H9 (cell line): ENCODE measurements around the gene R3HDM2. TPM values are rescaled to one million over a fixed set of nuclear protein-coding genes. Genes with fewer than 3 reads are reported as not detected.

Source experiments
- DNase-seq: peaks from one replicate; pipeline ENCODE4 v3.0.0-alpha.2; 2017
- H2AFZ ChIP-seq: one replicate; pipeline ENCODE4 v1.6.1; 2013; ENCODE audit warnings: mild to moderate bottlenecking, low read length, control low read depth, moderate library complexity
- H2AK5ac ChIP-seq: 2 replicates; pipeline ENCODE4 v1.6.1; 2013; ENCODE audit warnings: low read length, control low read depth, mixed read lengths; ENCODE audit not compliant: insufficient read length
- H2BK120ac ChIP-seq: one replicate; pipeline ENCODE4 v1.6.1; 2013; ENCODE audit warnings: low read depth, mild to moderate bottlenecking, low read length, control low read depth, inconsistent platforms; ENCODE audit not compliant: poor library complexity, severe bottlenecking
- H2BK12ac ChIP-seq: 2 replicates; pipeline ENCODE4 v1.6.1; 2013; ENCODE audit warnings: low read length, control low read depth, mixed read lengths, low read depth; ENCODE audit not compliant: insufficient read length
- H2BK15ac ChIP-seq: 2 replicates; pipeline ENCODE4 v1.6.1; 2013; ENCODE audit warnings: low read depth, low read length, control low read depth
- H2BK20ac ChIP-seq: one replicate; pipeline ENCODE4 v1.6.1; 2013; ENCODE audit warnings: low read depth, mild to moderate bottlenecking, low read length, control low read depth, inconsistent platforms; ENCODE audit not compliant: poor library complexity, severe bottlenecking
- H2BK5ac ChIP-seq: 2 replicates; pipeline ENCODE4 v1.6.1; 2013; ENCODE audit warnings: low read length, control low read depth, mixed read lengths; ENCODE audit not compliant: insufficient read length
- H3K14ac ChIP-seq: 2 replicates; pipeline ENCODE4 v1.6.1; 2013; ENCODE audit warnings: low read length, control low read depth; ENCODE audit not compliant: insufficient read depth
- H3K18ac ChIP-seq: 2 replicates; pipeline ENCODE4 v1.6.1; 2013; ENCODE audit warnings: low read depth, mild to moderate bottlenecking, mixed read lengths, low read length, control low read depth; ENCODE audit not compliant: insufficient read length
- H3K23ac ChIP-seq: 2 replicates; pipeline ENCODE4 v1.6.1; 2013; ENCODE audit warnings: low read length, control low read depth, mixed read lengths, low read depth; ENCODE audit not compliant: insufficient read length
- H3K23me2 ChIP-seq: 2 replicates; pipeline ENCODE4 v1.6.1; 2013; ENCODE audit warnings: low read depth, mild to moderate bottlenecking, mixed read lengths, low read length, control low read depth; ENCODE audit not compliant: insufficient read length, poor library complexity, severe bottlenecking
- H3K27ac ChIP-seq: 2 replicates; pipeline ENCODE4 v1.5.1; 2013; ENCODE audit warnings: low read length, control low read depth, mixed read lengths, low read depth; ENCODE audit not compliant: insufficient read length
- H3K27me3 ChIP-seq: 2 replicates; pipeline ENCODE4 v1.6.1; 2013; ENCODE audit warnings: low read length, control low read depth, inconsistent platforms; ENCODE audit not compliant: insufficient read depth
- H3K4ac ChIP-seq: 2 replicates; pipeline ENCODE4 v1.6.1; 2013; ENCODE audit warnings: low read depth, mild to moderate bottlenecking, control low read depth, inconsistent platforms, low read length, moderate library complexity
- H3K4me1 ChIP-seq: 2 replicates; pipeline ENCODE4 v1.6.1; 2013; ENCODE audit warnings: low read length, control low read depth, inconsistent platforms; ENCODE audit not compliant: insufficient read depth
- H3K4me2 ChIP-seq: 2 replicates; pipeline ENCODE4 v1.6.1; 2013; ENCODE audit warnings: low read length, control low read depth, mixed read lengths; ENCODE audit not compliant: insufficient read length, insufficient read depth
- H3K56ac ChIP-seq: 2 replicates; pipeline ENCODE4 v1.6.1; 2013; ENCODE audit warnings: low read depth, mild to moderate bottlenecking, mixed read lengths, low read length, control low read depth; ENCODE audit not compliant: insufficient read length
- H3K79me1 ChIP-seq: 2 replicates; pipeline ENCODE4 v1.6.1; 2013; ENCODE audit warnings: low read depth, mild to moderate bottlenecking, moderate library complexity, low read length, control low read depth, inconsistent platforms; ENCODE audit not compliant: insufficient read depth, poor library complexity, severe bottlenecking
- H3K79me2 ChIP-seq: 2 replicates; pipeline ENCODE4 v1.6.1; 2013; ENCODE audit warnings: low read length, control low read depth, inconsistent platforms; ENCODE audit not compliant: insufficient read depth
- H3K9ac ChIP-seq: 2 replicates; pipeline ENCODE4 v1.6.1; 2013; ENCODE audit warnings: low read length, control low read depth, mixed read lengths; ENCODE audit not compliant: insufficient read length; ENCODE audit errors: extremely low read depth
- H3K9me3 ChIP-seq: one replicate; pipeline ENCODE4 v1.6.1; 2013; ENCODE audit warnings: low read depth, low read length, inconsistent platforms; ENCODE audit not compliant: control insufficient read depth
- H3T11ph ChIP-seq: one replicate; pipeline ENCODE4 v1.6.1; 2013; ENCODE audit warnings: mild to moderate bottlenecking, low read length, control low read depth, inconsistent platforms
- H4K20me1 ChIP-seq: one replicate; pipeline ENCODE4 v1.6.1; 2013; ENCODE audit not compliant: control insufficient read depth, insufficient read length, insufficient read depth
- H4K5ac ChIP-seq: 2 replicates; pipeline ENCODE4 v1.6.1; 2013; ENCODE audit warnings: low read depth, mild to moderate bottlenecking, mixed read lengths, low read length, control low read depth; ENCODE audit not compliant: insufficient read length
- H4K8ac ChIP-seq: replicated peaks from 2 replicates; pipeline ENCODE4 v1.6.1; 2013; ENCODE audit warnings: low read length, control low read depth, mixed read lengths, low read depth; ENCODE audit not compliant: insufficient read length
- H4K91ac ChIP-seq: 2 replicates; pipeline ENCODE4 v1.6.1; 2013; ENCODE audit warnings: low read depth, mild to moderate bottlenecking, moderate library complexity, mixed read lengths, low read length, control low read depth; ENCODE audit not compliant: insufficient read length
- H3K27ac Mint-ChIP-seq, 3 experiments: 2 replicates in 2 of 3; 3 replicates in 1 of 3; pipeline ENCODE4 v1.8.0; 2020 to 2021; ENCODE audit warnings: mixed read lengths in 3 of 3, mild to moderate bottlenecking in 1 of 3, moderate library complexity in 1 of 3
- H3K27me3 Mint-ChIP-seq: 2 replicates; pipeline ENCODE4 v1.8.0; 2021; ENCODE audit warnings: low read depth, mild to moderate bottlenecking, moderate library complexity, mixed read lengths
- H3K36me3 Mint-ChIP-seq, 3 experiments: 2 replicates in 2 of 3; 3 replicates in 1 of 3; pipeline ENCODE4 v1.8.0; 2020 to 2021; ENCODE audit warnings: low read depth in 3 of 3, mixed read lengths in 3 of 3; ENCODE audit not compliant: insufficient read depth in 1 of 3
- H3K4me1 Mint-ChIP-seq, 2 experiments: 2 replicates each; pipeline ENCODE4 v1.8.0; 2020; ENCODE audit warnings: mixed read lengths in 2 of 2
- H3K4me3 Mint-ChIP-seq, 2 experiments: 2 replicates in 1 of 2; 3 replicates in 1 of 2; pipeline ENCODE4 v1.8.0; 2020 to 2021; ENCODE audit warnings: mild to moderate bottlenecking in 2 of 2, mixed read lengths in 2 of 2, moderate library complexity in 1 of 2
- H3K9me3 Mint-ChIP-seq, 2 experiments: 2 replicates in 1 of 2; 3 replicates in 1 of 2; pipeline ENCODE4 v1.8.0; 2020; ENCODE audit warnings: mild to moderate bottlenecking in 2 of 2, mixed read lengths in 2 of 2, moderate library complexity in 1 of 2
- total RNA-seq: library from RNA; stranded (reverse); gene quantifications from 2 replicates; pipeline ENCODE4 v1.2.1, GENCODE V29; 2021
- TF ChIP-seq, protein P1 (sequence below): fragments of 200-600 bp; sonication (generic); conservative IDR thresholded peaks from 3 replicates; pipeline ENCODE4 v1.8.0; 2021; ENCODE audit warnings: antibody characterized with exemption, mild to moderate bottlenecking

The R3HDM2 gene
- total RNA-seq, 1 experiment from 2014 or later = 43.9 TPM

DNA sequence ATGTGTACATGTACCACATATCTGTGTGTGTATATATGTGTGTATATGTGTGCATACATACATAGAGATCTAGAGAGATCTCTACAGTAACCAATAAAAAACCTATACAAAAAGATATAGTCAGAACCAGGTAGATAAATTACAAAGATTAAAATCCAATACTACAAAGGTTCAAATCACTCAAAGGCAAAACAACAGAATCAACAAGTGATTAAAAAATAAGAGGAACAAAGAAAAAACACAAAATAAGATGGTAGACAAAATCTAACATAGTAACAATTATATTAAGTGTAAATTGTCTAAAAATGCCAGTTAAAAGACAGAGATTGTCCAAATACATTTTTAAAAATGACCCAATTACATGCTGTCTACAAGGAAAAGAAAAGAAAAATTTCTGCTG, 83.6 kb downstream of the R3HDM2 start:
- no peaks in the 10 kb centered on the region for H3K79me2 ChIP-seq
- H3K4me2 ChIP-seq = no peak overlapping the region
- H3K9me3 Mint-ChIP-seq = no peaks in the 10 kb centered on the region
- no peaks in the 10 kb centered on the region for H4K20me1 ChIP-seq
- no peak overlapping the region for H4K91ac ChIP-seq
- no peaks in the 10 kb centered on the region for H3K23me2 ChIP-seq
- no peak overlapping the region for H2AK5ac ChIP-seq
- no peak overlapping the region for H3K4ac ChIP-seq
- H2BK20ac ChIP-seq = no peak overlapping the region
- H3K27me3 ChIP-seq = no peaks in the 10 kb centered on the region
- H2BK15ac ChIP-seq = no peak overlapping the region
- no peak overlapping the region for H4K8ac ChIP-seq
- no peak overlapping the region for H3T11ph ChIP-seq
- no peak overlapping the region for H3K27ac ChIP-seq
- H2BK12ac ChIP-seq = no peak overlapping the region
- no peak overlapping the region for H3K23ac ChIP-seq
- H3K4me1 Mint-ChIP-seq = peaks cover 7% of the 10 kb centered on the region in 2 experiments
- H3K27me3 Mint-ChIP-seq = no peaks in the 10 kb centered on the region
- no peak overlapping the region for H4K5ac ChIP-seq
- H3K27ac Mint-ChIP-seq = no peak overlapping the region
- no peak overlapping the region for H3K14ac ChIP-seq
- 0 out of 2 replicates have a peak, but pooled peaks cover 2% of the 10 kb centered on the region for H3K4me1 ChIP-seq
- H2BK120ac ChIP-seq = no peak overlapping the region
- peaks cover 1 to 7% (median 4%) of the 10 kb centered on the region in 3 experiments; a peak in 2 of 7 replicates for H3K36me3 Mint-ChIP-seq
- H3K56ac ChIP-seq = no peak overlapping the region
- H2BK5ac ChIP-seq = no peak overlapping the region
- no peaks in the 10 kb centered on the region for H3K79me1 ChIP-seq
- H3K4me3 Mint-ChIP-seq = no peak overlapping the region
- H3K9ac ChIP-seq = no peak overlapping the region
- DNase-seq = no peak
- H3K9me3 ChIP-seq = no peaks in the 10 kb centered on the region
- no peak overlapping the region for H2AFZ ChIP-seq
- no peak overlapping the region for H3K18ac ChIP-seq
- TF ChIP-seq, protein P1, sequence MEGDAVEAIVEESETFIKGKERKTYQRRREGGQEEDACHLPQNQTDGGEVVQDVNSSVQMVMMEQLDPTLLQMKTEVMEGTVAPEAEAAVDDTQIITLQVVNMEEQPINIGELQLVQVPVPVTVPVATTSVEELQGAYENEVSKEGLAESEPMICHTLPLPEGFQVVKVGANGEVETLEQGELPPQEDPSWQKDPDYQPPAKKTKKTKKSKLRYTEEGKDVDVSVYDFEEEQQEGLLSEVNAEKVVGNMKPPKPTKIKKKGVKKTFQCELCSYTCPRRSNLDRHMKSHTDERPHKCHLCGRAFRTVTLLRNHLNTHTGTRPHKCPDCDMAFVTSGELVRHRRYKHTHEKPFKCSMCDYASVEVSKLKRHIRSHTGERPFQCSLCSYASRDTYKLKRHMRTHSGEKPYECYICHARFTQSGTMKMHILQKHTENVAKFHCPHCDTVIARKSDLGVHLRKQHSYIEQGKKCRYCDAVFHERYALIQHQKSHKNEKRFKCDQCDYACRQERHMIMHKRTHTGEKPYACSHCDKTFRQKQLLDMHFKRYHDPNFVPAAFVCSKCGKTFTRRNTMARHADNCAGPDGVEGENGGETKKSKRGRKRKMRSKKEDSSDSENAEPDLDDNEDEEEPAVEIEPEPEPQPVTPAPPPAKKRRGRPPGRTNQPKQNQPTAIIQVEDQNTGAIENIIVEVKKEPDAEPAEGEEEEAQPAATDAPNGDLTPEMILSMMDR = no peak
